HEK293 (cell line): ENCODE data around the gene SYNPO.
A peak's percentile ranks its signal among the peaks of the same experiment; 100 is the strongest.

Source experiments
- EGR2 ChIP-seq: fragments of 450-650 bp; formaldehyde crosslinking; IDR thresholded peaks from 2 replicates; pipeline ENCODE4 v1.5.1; 2016; ENCODE audit warnings: low read depth, missing biosample characterization, missing genetic modification characterization
- GLIS1 ChIP-seq: fragments of 450-650 bp; formaldehyde crosslinking; IDR thresholded peaks from 2 replicates; pipeline ENCODE4 v1.5.1; 2016; ENCODE audit warnings: missing biosample characterization, missing genetic modification characterization
- GLIS2 ChIP-seq: fragments of 450-650 bp; formaldehyde crosslinking; IDR thresholded peaks from 2 replicates; pipeline ENCODE4 v1.5.1; 2016; ENCODE audit warnings: missing biosample characterization, missing genetic modification characterization
- IKZF3 ChIP-seq: fragments of 450-650 bp; IDR thresholded peaks from 2 replicates; pipeline ENCODE4 v1.5.0; 2018; ENCODE audit warnings: missing biosample characterization, mild to moderate bottlenecking, missing genetic modification characterization, moderate library complexity
- KLF7 ChIP-seq: fragments of 450-650 bp; formaldehyde crosslinking; IDR thresholded peaks from 2 replicates; pipeline ENCODE4 v1.5.1; 2016; ENCODE audit warnings: missing biosample characterization, missing genetic modification characterization, borderline replicate concordance
- RBAK ChIP-seq: fragments of 450-650 bp; formaldehyde crosslinking; IDR thresholded peaks from 2 replicates; pipeline ENCODE4 v1.5.1; 2016; ENCODE audit warnings: missing biosample characterization, missing genetic modification characterization
- REPIN1 ChIP-seq: fragments of 450-650 bp; formaldehyde crosslinking; IDR thresholded peaks from 2 replicates; pipeline ENCODE4 v1.5.1; 2017; ENCODE audit warnings: missing biosample characterization, missing genetic modification characterization, low read depth
- SETDB1 ChIP-seq: IDR thresholded peaks from one replicate; pipeline ENCODE4 v1.6.1; 2017; ENCODE audit warnings: mild to moderate bottlenecking, low read length, moderate library complexity, mixed read lengths; ENCODE audit not compliant: insufficient read length
- SP3 ChIP-seq: fragments of 450-650 bp; formaldehyde crosslinking; IDR thresholded peaks from 2 replicates; pipeline ENCODE4 v1.5.1; 2016; ENCODE audit warnings: missing biosample characterization, missing genetic modification characterization
- WT1 ChIP-seq: fragments of 450-650 bp; formaldehyde crosslinking; IDR thresholded peaks from 2 replicates; pipeline ENCODE4 v1.5.1; 2016; ENCODE audit warnings: missing biosample characterization, missing genetic modification characterization
- ZBTB48 ChIP-seq: fragments of 450-650 bp; formaldehyde crosslinking; IDR thresholded peaks from 2 replicates; pipeline ENCODE4 v1.5.1; 2016; ENCODE audit warnings: missing biosample characterization, missing genetic modification characterization
- ZBTB8A ChIP-seq: fragments of 450-650 bp; formaldehyde crosslinking; IDR thresholded peaks from 2 replicates; pipeline ENCODE4 v1.5.1; 2016; ENCODE audit warnings: missing biosample characterization, missing genetic modification characterization
- ZFP69B ChIP-seq: fragments of 450-650 bp; formaldehyde crosslinking; IDR thresholded peaks from 2 replicates; pipeline ENCODE4 v1.5.1; 2016; ENCODE audit warnings: missing biosample characterization, missing genetic modification characterization
- ZNF175 ChIP-seq: fragments of 450-650 bp; formaldehyde crosslinking; IDR thresholded peaks from 2 replicates; pipeline ENCODE4 v1.5.1; 2016; ENCODE audit warnings: missing biosample characterization, missing genetic modification characterization
- ZNF335 ChIP-seq: fragments of 450-650 bp; formaldehyde crosslinking; conservative IDR thresholded peaks from 2 replicates; pipeline ENCODE4 v1.5.1; 2016; ENCODE audit warnings: missing biosample characterization, missing genetic modification characterization
- ZNF366 ChIP-seq: fragments of 450-650 bp; formaldehyde crosslinking; conservative IDR thresholded peaks from 2 replicates; pipeline ENCODE4 v1.5.1; 2016; ENCODE audit warnings: missing biosample characterization, missing genetic modification characterization
- ZNF394 ChIP-seq: fragments of 450-650 bp; formaldehyde crosslinking; IDR thresholded peaks from 2 replicates; pipeline ENCODE4 v1.5.1; 2016; ENCODE audit warnings: missing biosample characterization, missing genetic modification characterization, mild to moderate bottlenecking, moderate library complexity, borderline replicate concordance
- ZNF404 ChIP-seq: fragments of 450-650 bp; formaldehyde crosslinking; IDR thresholded peaks from 2 replicates; pipeline ENCODE4 v1.5.1; 2017; ENCODE audit warnings: missing biosample characterization, missing genetic modification characterization
- ZNF449 ChIP-seq: fragments of 450-650 bp; formaldehyde crosslinking; IDR thresholded peaks from 2 replicates; pipeline ENCODE4 v1.5.1; 2017; ENCODE audit warnings: missing biosample characterization, mild to moderate bottlenecking, missing genetic modification characterization, moderate library complexity
- ZNF544 ChIP-seq: fragments of 450-650 bp; formaldehyde crosslinking; IDR thresholded peaks from 2 replicates; pipeline ENCODE4 v1.5.0; 2017; ENCODE audit warnings: missing biosample characterization, missing genetic modification characterization
- ZNF558 ChIP-seq: fragments of 450-650 bp; formaldehyde crosslinking; IDR thresholded peaks from 2 replicates; pipeline ENCODE4 v1.5.1; 2016; ENCODE audit warnings: missing biosample characterization, missing genetic modification characterization
- ZNF664 ChIP-seq: fragments of 450-650 bp; formaldehyde crosslinking; IDR thresholded peaks from 2 replicates; pipeline ENCODE4 v1.5.1; 2016; ENCODE audit warnings: missing biosample characterization, missing genetic modification characterization
- ZNF692 ChIP-seq: fragments of 450-650 bp; formaldehyde crosslinking; IDR thresholded peaks from 2 replicates; pipeline ENCODE4 v1.5.1; 2016; ENCODE audit warnings: missing biosample characterization, missing genetic modification characterization
- ZNF701 ChIP-seq: fragments of 450-650 bp; formaldehyde crosslinking; IDR thresholded peaks from 2 replicates; pipeline ENCODE4 v1.5.1; 2016; ENCODE audit warnings: missing biosample characterization, missing genetic modification characterization
- TF ChIP-seq, protein P1 (sequence below): fragments of 450-650 bp; formaldehyde crosslinking; IDR thresholded peaks from 2 replicates; pipeline ENCODE4 v1.5.1; 2017; ENCODE audit warnings: missing biosample characterization, missing genetic modification characterization
- TF ChIP-seq, protein P2 (sequence below): fragments of 450-650 bp; formaldehyde crosslinking; IDR thresholded peaks from 2 replicates; pipeline ENCODE4 v1.5.1; 2016; ENCODE audit warnings: missing biosample characterization, missing genetic modification characterization, borderline replicate concordance
- TF ChIP-seq, protein P3 (sequence below): IDR thresholded peaks from 2 replicates; pipeline ENCODE4 v1.6.1; 2011; ENCODE audit warnings: mild to moderate bottlenecking, low read depth, low read length, borderline replicate concordance

Gene SYNPO

GRCh38 chr5:150626853-150627276 is 13.6 kb upstream of the SYNPO start (continued):
- TF ChIP-seq ZBTB48 (tag by site-specific recombination) = peak; percentile 27; the same call in 1 of the 2 replicates
- TF ChIP-seq WT1 = no peak
- 0 out of 2 replicates have a peak, but pooled peaks have one; percentile 31 for TF ChIP-seq ZFP69B (tag by site-specific recombination)
- no peak for TF ChIP-seq SETDB1
- no peak; the same call in 1 of the 2 replicates for TF ChIP-seq IKZF3 (tag by site-specific recombination)
- TF ChIP-seq ZNF701 = no peak
- peak; percentile 60 for TF ChIP-seq SP3
- peak; percentile 80 for TF ChIP-seq ZNF692 (tag by site-specific recombination)
- no peak for TF ChIP-seq ZNF558 (tag by site-specific recombination)
- no peak for TF ChIP-seq REPIN1
- TF ChIP-seq ZNF404 (tag by site-specific recombination) = no peak
- peak; percentile 47 for TF ChIP-seq ZBTB8A (tag by site-specific recombination)
- TF ChIP-seq ZNF175 (tag by site-specific recombination) = no peak
- no peak for TF ChIP-seq RBAK (tag by site-specific recombination)
- no peak for TF ChIP-seq KLF7 (tag by site-specific recombination)
- TF ChIP-seq, protein P1, sequence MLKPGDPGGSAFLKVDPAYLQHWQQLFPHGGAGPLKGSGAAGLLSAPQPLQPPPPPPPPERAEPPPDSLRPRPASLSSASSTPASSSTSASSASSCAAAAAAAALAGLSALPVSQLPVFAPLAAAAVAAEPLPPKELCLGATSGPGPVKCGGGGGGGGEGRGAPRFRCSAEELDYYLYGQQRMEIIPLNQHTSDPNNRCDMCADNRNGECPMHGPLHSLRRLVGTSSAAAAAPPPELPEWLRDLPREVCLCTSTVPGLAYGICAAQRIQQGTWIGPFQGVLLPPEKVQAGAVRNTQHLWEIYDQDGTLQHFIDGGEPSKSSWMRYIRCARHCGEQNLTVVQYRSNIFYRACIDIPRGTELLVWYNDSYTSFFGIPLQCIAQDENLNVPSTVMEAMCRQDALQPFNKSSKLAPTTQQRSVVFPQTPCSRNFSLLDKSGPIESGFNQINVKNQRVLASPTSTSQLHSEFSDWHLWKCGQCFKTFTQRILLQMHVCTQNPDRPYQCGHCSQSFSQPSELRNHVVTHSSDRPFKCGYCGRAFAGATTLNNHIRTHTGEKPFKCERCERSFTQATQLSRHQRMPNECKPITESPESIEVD (tag by site-specific recombination) = no peak
- TF ChIP-seq EGR2 = peak; percentile 81
- TF ChIP-seq, protein P2, sequence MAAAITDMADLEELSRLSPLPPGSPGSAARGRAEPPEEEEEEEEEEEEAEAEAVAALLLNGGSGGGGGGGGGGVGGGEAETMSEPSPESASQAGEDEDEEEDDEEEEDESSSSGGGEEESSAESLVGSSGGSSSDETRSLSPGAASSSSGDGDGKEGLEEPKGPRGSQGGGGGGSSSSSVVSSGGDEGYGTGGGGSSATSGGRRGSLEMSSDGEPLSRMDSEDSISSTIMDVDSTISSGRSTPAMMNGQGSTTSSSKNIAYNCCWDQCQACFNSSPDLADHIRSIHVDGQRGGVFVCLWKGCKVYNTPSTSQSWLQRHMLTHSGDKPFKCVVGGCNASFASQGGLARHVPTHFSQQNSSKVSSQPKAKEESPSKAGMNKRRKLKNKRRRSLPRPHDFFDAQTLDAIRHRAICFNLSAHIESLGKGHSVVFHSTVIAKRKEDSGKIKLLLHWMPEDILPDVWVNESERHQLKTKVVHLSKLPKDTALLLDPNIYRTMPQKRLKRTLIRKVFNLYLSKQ = no peak
- TF ChIP-seq, protein P3, sequence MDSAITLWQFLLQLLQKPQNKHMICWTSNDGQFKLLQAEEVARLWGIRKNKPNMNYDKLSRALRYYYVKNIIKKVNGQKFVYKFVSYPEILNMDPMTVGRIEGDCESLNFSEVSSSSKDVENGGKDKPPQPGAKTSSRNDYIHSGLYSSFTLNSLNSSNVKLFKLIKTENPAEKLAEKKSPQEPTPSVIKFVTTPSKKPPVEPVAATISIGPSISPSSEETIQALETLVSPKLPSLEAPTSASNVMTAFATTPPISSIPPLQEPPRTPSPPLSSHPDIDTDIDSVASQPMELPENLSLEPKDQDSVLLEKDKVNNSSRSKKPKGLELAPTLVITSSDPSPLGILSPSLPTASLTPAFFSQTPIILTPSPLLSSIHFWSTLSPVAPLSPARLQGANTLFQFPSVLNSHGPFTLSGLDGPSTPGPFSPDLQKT = no peak
- TF ChIP-seq ZNF335 (tag by site-specific recombination) = peak; percentile 54; the same call in 1 of the 2 replicates
- TF ChIP-seq ZNF449 (tag by site-specific recombination) = no peak
- peak; percentile 96 for TF ChIP-seq ZNF394
- no peak for TF ChIP-seq ZNF664
- TF ChIP-seq GLIS2 (tag by site-specific recombination) = peak; percentile 43
- TF ChIP-seq ZNF366 (tag by site-specific recombination) = no peak
- TF ChIP-seq ZNF544 (tag by site-specific recombination) = no peak
- TF ChIP-seq GLIS1 (tag by site-specific recombination) = peak; percentile 83
